Measurements from ENCODE around the gene ACBD6. TPM values are rescaled to one million over a fixed set of nuclear protein-coding genes. Genes with fewer than 3 reads are reported as not detected.

ACBD6 gene
- total and polyA plus RNA-seq, 10 of the 15 experiments (the other 5 are each of a cell fraction or from before 2014, with no cell fraction given): 15.0 to 67.3 (median 55.0) TPM

- Histone ChIP-seq H2AFZ (ENCODE audit: control insufficient read depth, low read depth, low read length) (no peak overlapping the region), H3K4me2 (ENCODE audit: control insufficient read depth, insufficient read depth) (no peak overlapping the region), H3K9me3 (replicated peaks; ENCODE audit: control insufficient read depth, insufficient read depth, low read length) (no peaks in the 10 kb centered on the region), H4K20me1 (ENCODE audit: control insufficient read depth, insufficient read depth) (no peaks in the 10 kb centered on the region), H3K36me3 (ENCODE audit: control insufficient read depth in 2 of 2, insufficient read depth in 2 of 2, low read length in 1 of 2) (no peaks in the 10 kb centered on the region), H3K4me3 (no peak overlapping the region), H3K79me2 (ENCODE audit: control insufficient read depth, insufficient read depth, low read length) (no peaks in the 10 kb centered on the region), H3K9ac (ENCODE audit: control insufficient read depth, insufficient read depth, low read length) (no peak overlapping the region), H3K4me1 (ENCODE audit: control insufficient read depth, insufficient read depth, low read length) (no peaks in the 10 kb centered on the region), H3K27me3 (replicated peaks in 1 of 2; ENCODE audit: control insufficient read depth in 2 of 2, insufficient read depth in 2 of 2, low read length in 1 of 2) (no peaks in the 10 kb centered on the region), H3K27ac (ENCODE audit: control insufficient read depth, insufficient read depth) (no peak overlapping the region)
- no peak for ATAC-seq
- RAD21 ChIA-PET (ENCODE audit: unreplicated experiment): no interaction called here
- intact Hi-C loops (cut with micrococcal nuclease; ENCODE audit: unreplicated experiment) (no loop called here), in situ Hi-C loops (cut with MboI) (no loop called here)
- WGBS (ENCODE audit: insufficient coverage, insufficient replicate concordance, low lambda C conversion rate, missing lambda C conversion rate): 87% methylated on average over 4 of the region's 4 CpGs
- TF ChIP-seq ELK1 (IDR thresholded peaks at IDR 0.05; ENCODE audit: low read depth, low read length): no peak
- no peak for TF ChIP-seq NFIC (IDR thresholded peaks at IDR 0.05; ENCODE audit: low read depth, low read length)
- no peak for TF ChIP-seq NR2C1 (IDR thresholded peaks at IDR 0.05)
- no peak for TF ChIP-seq RELA (IDR thresholded peaks at IDR 0.05; ENCODE audit: borderline replicate concordance, partially characterized antibody)
- TF ChIP-seq RFX5 (IDR thresholded peaks at IDR 0.05; ENCODE audit: low read depth, low read length): no peak
- TF ChIP-seq SUZ12 (IDR thresholded peaks at IDR 0.05; ENCODE audit: unreplicated experiment): no peak
- TF ChIP-seq SPI1 (IDR thresholded peaks at IDR 0.05; ENCODE audit: borderline replicate concordance, insufficient read depth, low read depth, low read length): no peak
- TF ChIP-seq IKZF1 (conservative IDR thresholded peaks at IDR 0.05): no peak
- TF ChIP-seq SREBF2 (IDR thresholded peaks at IDR 0.05; ENCODE audit: low read length): no peak
- no peak for TF ChIP-seq CHD2 (IDR thresholded peaks at IDR 0.05; ENCODE audit: borderline replicate concordance, low read depth, low read length)
- TF ChIP-seq MAX (IDR thresholded peaks at IDR 0.05; ENCODE audit: low read depth, low read length): no peak
- TF ChIP-seq PAX5 (IDR thresholded peaks at IDR 0.05; ENCODE audit: borderline replicate concordance, low read depth, low read length): no peak
- no peak for TF ChIP-seq TAF1 (IDR thresholded peaks at IDR 0.05; ENCODE audit: borderline replicate concordance, low read depth, low read length)
- TF ChIP-seq TCF7 (IDR thresholded peaks at IDR 0.05; ENCODE audit: borderline replicate concordance): no peak
- TF ChIP-seq NRF1 (conservative IDR thresholded peaks at IDR 0.05; ENCODE audit: low read depth, low read length): no peak
- TF ChIP-seq, protein P1, sequence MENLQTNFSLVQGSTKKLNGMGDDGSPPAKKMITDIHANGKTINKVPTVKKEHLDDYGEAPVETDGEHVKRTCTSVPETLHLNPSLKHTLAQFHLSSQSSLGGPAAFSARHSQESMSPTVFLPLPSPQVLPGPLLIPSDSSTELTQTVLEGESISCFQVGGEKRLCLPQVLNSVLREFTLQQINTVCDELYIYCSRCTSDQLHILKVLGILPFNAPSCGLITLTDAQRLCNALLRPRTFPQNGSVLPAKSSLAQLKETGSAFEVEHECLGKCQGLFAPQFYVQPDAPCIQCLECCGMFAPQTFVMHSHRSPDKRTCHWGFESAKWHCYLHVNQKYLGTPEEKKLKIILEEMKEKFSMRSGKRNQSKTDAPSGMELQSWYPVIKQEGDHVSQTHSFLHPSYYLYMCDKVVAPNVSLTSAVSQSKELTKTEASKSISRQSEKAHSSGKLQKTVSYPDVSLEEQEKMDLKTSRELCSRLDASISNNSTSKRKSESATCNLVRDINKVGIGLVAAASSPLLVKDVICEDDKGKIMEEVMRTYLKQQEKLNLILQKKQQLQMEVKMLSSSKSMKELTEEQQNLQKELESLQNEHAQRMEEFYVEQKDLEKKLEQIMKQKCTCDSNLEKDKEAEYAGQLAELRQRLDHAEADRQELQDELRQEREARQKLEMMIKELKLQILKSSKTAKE (IDR thresholded peaks at IDR 0.05; ENCODE audit: low read depth, poor library complexity, severe bottlenecking): no peak
- TF ChIP-seq RBBP5 (conservative IDR thresholded peaks at IDR 0.05): no peak
- TF ChIP-seq, protein P2, sequence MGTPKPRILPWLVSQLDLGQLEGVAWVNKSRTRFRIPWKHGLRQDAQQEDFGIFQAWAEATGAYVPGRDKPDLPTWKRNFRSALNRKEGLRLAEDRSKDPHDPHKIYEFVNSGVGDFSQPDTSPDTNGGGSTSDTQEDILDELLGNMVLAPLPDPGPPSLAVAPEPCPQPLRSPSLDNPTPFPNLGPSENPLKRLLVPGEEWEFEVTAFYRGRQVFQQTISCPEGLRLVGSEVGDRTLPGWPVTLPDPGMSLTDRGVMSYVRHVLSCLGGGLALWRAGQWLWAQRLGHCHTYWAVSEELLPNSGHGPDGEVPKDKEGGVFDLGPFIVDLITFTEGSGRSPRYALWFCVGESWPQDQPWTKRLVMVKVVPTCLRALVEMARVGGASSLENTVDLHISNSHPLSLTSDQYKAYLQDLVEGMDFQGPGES (IDR thresholded peaks at IDR 0.05): no peak
- POLR2A ChIA-PET: no interaction called here
- FAIRE-seq: no peak
- SMC1A ChIA-PET (ENCODE audit: uncharacterized antibody, unreplicated experiment): no interaction called here
- CTCF ChIA-PET: no interaction called here
- DNase-seq (ENCODE audit: low read depth, low spot score): no peak
- no TSS peak for BruUV-seq (replicated peaks)
Measured at GRCh38 chr1:180265871-180266270, 236.5 kb downstream of the ACBD6 start.

All from GM12878 (cell line).